Glomerular visceral epithelial cell (primary cell): ENCODE data around the gene ITPR2.

ENCODE experiments used
- DNase-seq: peaks from one replicate; pipeline ENCODE4 v3.0.0-alpha.2; 2016; ENCODE audit errors: extremely low spot score

The ITPR2 gene

GRCh38 chr12:26396402-26396801, 436.6 kb downstream of the ITPR2 start:
- no peak for DNase-seq

GRCh38 chr12:26389343-26389742, 443.7 kb downstream of the ITPR2 start:
- DNase-seq, result no peak

GRCh38 chr12:26384536-26384935, 448.5 kb downstream of the ITPR2 start:
- no peak for DNase-seq

- no peak for DNase-seq
These were observed 450.0 kb downstream of the ITPR2 start for GRCh38 chr12:26383041-26383440.

GRCh38 chr12:26380897-26381296, 452.1 kb downstream of the ITPR2 start:
- no peak for DNase-seq

GRCh38 chr12:26379777-26380467, 453.1 kb downstream of the ITPR2 start:
- DNase-seq, result no peak

- no peak for DNase-seq
These were observed 454.3 kb downstream of the ITPR2 start for GRCh38 chr12:26378711-26379110.

- no peak for DNase-seq
These were observed 457.9 kb downstream of the ITPR2 start for GRCh38 chr12:26374934-26375680.

- DNase-seq, result no peak
These were observed 459.1 kb downstream of the ITPR2 start for GRCh38 chr12:26373606-26374495.

GRCh38 chr12:26372866-26373265, 460.1 kb downstream of the ITPR2 start:
- no peak for DNase-seq

GRCh38 chr12:26370098-26370497, 462.9 kb downstream of the ITPR2 start:
- DNase-seq, result no peak

GRCh38 chr12:26369588-26369987, 463.4 kb downstream of the ITPR2 start:
- peak; percentile 73 for DNase-seq

GRCh38 chr12:26367991-26368730, 464.8 kb downstream of the ITPR2 start:
- DNase-seq, result no peak

GRCh38 chr12:26361964-26362363, 471.0 kb downstream of the ITPR2 start:
- no peak for DNase-seq

GRCh38 chr12:26360062-26360461, 472.9 kb downstream of the ITPR2 start:
- no peak for DNase-seq

- DNase-seq, result no peak
These were observed 473.4 kb downstream of the ITPR2 start for GRCh38 chr12:26359576-26359975.

GRCh38 chr12:26358651-26359050, 474.3 kb downstream of the ITPR2 start:
- DNase-seq, result no peak

- no peak for DNase-seq
These were observed 485.7 kb downstream of the ITPR2 start for GRCh38 chr12:26347300-26347699.

- no peak for DNase-seq
These were observed 486.3 kb downstream of the ITPR2 start for GRCh38 chr12:26346736-26347135.

- no peak for DNase-seq
These were observed 487.5 kb downstream of the ITPR2 start for GRCh38 chr12:26345471-26346003.

GRCh38 chr12:26341491-26341890, 491.5 kb downstream of the ITPR2 start:
- no peak for DNase-seq
